Activated T-helper 2 cell treated with anti-CD3 and anti-CD28 coated beads, Interferon-gamma antibody, Interleukin-2, Interleukin-4, amounts not matched to agents 10 μg/mL and 5 μg/mL and 100 μg/mL, durations not matched to agents 14 hours and 24 hours and 36 hours (primary cell): ENCODE results near the gene KRTAP10-4. TPM values are rescaled to one million over a fixed set of nuclear protein-coding genes. Genes with fewer than 3 reads are reported as not detected.
"Not testable (repeated sequence)": the region's sequence is repeated elsewhere in the genome, so short reads cannot be mapped to it uniquely, and the experiment has no call there.

Source experiments
- DNase-seq: peaks from one replicate; pipeline ENCODE4 v3.0.0; 2021; ENCODE audit warnings: low spot score
- H3K27ac Mint-ChIP-seq: one replicate; pipeline ENCODE4 v1.8.0; 2021; ENCODE audit warnings: mixed read lengths
- H3K27me3 Mint-ChIP-seq: one replicate; pipeline ENCODE4 v1.8.0; 2021; ENCODE audit warnings: low read depth, mixed read lengths
- H3K36me3 Mint-ChIP-seq: one replicate; pipeline ENCODE4 v1.8.0; 2021; ENCODE audit warnings: low read depth, mixed read lengths
- H3K4me1 Mint-ChIP-seq: one replicate; pipeline ENCODE4 v1.8.0; 2021; ENCODE audit warnings: low read depth, mixed read lengths
- H3K4me3 Mint-ChIP-seq: one replicate; pipeline ENCODE4 v1.8.0; 2021; ENCODE audit warnings: low read depth, mild to moderate bottlenecking, moderate library complexity, mixed read lengths
- H3K9me3 Mint-ChIP-seq: one replicate; pipeline ENCODE4 v1.8.0; 2021; ENCODE audit warnings: mixed read lengths
- intact Hi-C: fragments of 100-400 bp; cut with micrococcal nuclease; formaldehyde crosslinking; loops from one replicate; pipeline ENCODE4 v1.15.1; 2023
- total RNA-seq: library from RNA; stranded (reverse); gene quantifications from 2 replicates; pipeline ENCODE4 v1.2.3, GENCODE V29; 2022

KRTAP10-4 gene
- total RNA-seq, 1 donor from 2014 or later, result not detected

DNA sequence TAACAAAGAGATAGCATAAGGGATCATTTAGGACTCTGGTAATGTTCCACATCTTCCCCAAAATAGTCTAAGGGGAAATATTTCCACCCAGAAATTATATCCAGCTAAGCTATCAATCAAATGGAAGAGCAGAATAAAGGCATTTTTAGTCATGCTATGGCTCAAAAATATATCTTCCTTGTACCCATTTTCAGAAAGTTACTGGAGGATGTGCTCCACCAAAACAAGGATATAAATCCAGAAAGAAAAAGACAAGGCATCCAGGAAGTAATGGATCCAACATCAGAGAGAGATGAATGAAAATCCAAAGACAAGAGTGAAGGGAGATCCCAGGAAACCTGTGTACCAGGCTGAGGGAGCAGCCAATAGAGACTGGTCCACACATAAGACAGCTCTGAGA, 35.7 kb downstream of the KRTAP10-4 start:
- no peak for DNase-seq
- Mint-ChIP-seq H3K27ac (no peak overlapping the region), H3K4me3 (no peak overlapping the region), H3K4me1 (no peaks in the 10 kb centered on the region), H3K27me3 (peaks cover 12% of the 10 kb centered on the region), H3K36me3 (no peaks in the 10 kb centered on the region), H3K9me3 (peaks cover 38% of the 10 kb centered on the region)
- intact Hi-C loops, result no loop called here

DNA sequence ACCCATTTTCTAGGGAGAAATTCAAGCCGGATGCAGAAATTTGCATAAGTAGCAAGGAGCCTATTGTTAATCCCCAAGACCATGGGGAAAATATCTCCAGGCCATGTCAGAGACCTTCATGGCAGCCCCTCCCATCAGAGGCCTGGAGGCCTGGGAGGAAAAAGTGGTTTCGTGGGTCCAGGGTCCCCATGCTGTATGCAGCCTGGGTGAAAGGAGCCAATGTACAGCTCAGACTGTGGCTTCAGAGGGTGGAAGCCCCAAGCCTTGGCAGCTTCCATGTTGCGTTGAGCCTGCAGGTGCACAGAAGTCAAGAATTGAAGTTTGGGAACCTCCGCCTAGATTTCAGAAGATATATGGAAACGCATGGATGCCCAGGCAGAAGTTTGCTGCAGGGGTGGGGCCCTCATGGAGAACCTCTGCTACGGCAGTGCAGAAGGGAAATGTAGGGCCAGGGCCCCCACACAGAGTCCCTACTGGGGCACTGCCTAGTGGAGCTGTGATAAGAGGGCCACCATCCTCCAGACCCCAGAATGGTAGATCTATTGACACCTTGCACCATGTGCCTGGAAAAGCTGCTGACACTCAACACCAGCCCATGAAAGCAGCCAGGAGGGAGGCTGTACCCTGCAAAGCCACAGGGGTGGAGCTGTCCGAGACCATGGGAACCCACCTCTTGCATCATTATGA, 36.8 kb downstream of the KRTAP10-4 start:
- peaks cover 38% of the 10 kb centered on the region for H3K9me3 Mint-ChIP-seq
- H3K27me3 Mint-ChIP-seq, H3K4me3 Mint-ChIP-seq: not testable (repeated sequence)

DNA sequence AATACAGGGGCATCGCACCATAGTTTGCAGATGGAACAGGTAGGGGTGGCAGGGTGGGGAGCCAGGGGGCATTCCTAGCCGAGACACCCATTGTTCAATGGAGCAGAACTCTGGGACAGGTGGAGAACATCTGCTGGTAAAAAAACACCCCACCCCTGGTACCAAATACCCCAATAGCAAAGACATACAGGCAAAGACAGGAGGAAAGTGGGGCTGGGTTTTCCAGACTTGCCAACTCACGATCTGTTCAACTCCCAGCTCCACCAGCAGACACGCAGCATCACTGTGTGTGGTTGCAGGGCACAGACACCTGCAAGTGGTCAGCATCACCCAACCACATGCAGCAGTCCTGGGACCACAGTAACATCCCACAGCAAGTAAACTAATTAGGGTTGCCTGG, 38.0 kb downstream of the KRTAP10-4 start:
- intact Hi-C loops, result no loop called here
- peaks cover 1% of the 10 kb centered on the region for H3K27me3 Mint-ChIP-seq
- H3K27ac Mint-ChIP-seq, result no peak overlapping the region
- H3K4me1 Mint-ChIP-seq, result no peaks in the 10 kb centered on the region
- no peaks in the 10 kb centered on the region for H3K36me3 Mint-ChIP-seq
- no peak for DNase-seq
- no peak overlapping the region for H3K4me3 Mint-ChIP-seq
- H3K9me3 Mint-ChIP-seq, result peaks cover 35% of the 10 kb centered on the region

More for the DNA sequence above, 36.8 kb downstream of the KRTAP10-4 start:
- H3K4me1 Mint-ChIP-seq, H3K27ac Mint-ChIP-seq, DNase-seq, intact Hi-C loops, H3K36me3 Mint-ChIP-seq: not testable (repeated sequence)

DNA sequence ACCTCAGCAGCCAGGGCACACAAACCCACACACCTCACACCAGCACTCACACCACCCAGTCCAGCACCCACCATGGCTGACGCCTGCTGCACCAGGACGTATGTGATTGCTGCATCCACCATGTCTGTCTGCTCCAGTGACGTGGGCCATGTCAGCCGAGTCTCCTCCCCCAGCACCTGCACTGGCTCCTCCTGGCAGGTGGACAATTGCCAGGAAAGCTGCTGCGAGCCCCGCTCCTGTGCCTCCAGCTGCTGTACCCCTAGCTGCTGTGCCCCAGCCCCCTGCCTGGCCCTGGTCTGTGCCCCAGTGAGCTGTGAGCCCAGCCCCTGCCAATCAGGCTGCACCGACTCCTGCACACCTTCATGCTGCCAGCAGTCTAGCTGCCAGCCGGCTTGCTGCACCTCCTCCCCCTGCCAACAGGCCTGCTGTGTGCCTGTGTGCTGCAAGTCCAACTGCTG, 38.5 kb downstream of the KRTAP10-4 start, which contains the start of gene KRTAP10-8:
Gene KRTAP10-8 (plus strand): TSS at position 51 of the 458 bp plus-strand sequence. CDS start 22 bp downstream, at position 73.
- DNase-seq, result no peak
- Mint-ChIP-seq H3K27ac (no peak within 1 kb of the TSS), H3K27me3 (no peaks in the 10 kb centered on the region), H3K36me3 (no peaks in the 10 kb centered on the region), H3K4me3 (no peak within 1 kb of the TSS), H3K4me1 (no peaks in the 10 kb centered on the region), H3K9me3 (peaks cover 34% of the 10 kb centered on the region)
- intact Hi-C loops, result no loop called here

DNA sequence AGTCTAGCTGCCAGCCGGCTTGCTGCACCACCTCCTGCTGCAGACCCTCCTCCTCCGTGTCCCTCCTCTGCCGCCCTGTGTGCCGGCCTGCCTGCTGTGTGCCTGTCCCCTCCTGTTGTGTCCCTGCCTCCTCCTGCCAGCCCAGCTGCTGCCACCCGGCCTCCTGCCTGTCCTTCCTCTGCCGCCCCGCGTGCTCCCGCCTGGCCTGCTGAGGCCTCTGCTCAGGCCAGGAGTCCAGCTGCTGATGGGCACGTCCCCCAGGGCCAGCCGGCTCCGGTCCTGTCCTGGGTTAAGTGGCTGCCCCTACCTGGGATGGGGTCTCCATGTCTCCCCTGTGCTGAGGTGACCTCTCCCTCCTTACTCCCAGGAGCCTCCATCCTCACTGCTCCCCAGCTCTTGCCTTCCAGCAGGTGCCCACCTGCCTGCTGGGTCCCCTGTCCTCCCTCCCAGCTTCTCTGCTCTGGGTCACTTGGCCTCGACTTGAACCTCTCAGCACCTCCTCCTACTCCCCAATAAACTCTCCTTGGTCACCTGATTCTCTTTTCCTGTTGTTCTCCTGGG, 39.2 kb downstream of the KRTAP10-4 start:
- no peak overlapping the region for H3K4me3 Mint-ChIP-seq
- intact Hi-C loops, result no loop called here
- no peak for DNase-seq
- H3K9me3 Mint-ChIP-seq, result peaks cover 34% of the 10 kb centered on the region
- H3K4me1 Mint-ChIP-seq, result no peaks in the 10 kb centered on the region
- H3K27ac Mint-ChIP-seq, result no peak overlapping the region
- H3K27me3 Mint-ChIP-seq, result no peaks in the 10 kb centered on the region
- no peaks in the 10 kb centered on the region for H3K36me3 Mint-ChIP-seq

DNA sequence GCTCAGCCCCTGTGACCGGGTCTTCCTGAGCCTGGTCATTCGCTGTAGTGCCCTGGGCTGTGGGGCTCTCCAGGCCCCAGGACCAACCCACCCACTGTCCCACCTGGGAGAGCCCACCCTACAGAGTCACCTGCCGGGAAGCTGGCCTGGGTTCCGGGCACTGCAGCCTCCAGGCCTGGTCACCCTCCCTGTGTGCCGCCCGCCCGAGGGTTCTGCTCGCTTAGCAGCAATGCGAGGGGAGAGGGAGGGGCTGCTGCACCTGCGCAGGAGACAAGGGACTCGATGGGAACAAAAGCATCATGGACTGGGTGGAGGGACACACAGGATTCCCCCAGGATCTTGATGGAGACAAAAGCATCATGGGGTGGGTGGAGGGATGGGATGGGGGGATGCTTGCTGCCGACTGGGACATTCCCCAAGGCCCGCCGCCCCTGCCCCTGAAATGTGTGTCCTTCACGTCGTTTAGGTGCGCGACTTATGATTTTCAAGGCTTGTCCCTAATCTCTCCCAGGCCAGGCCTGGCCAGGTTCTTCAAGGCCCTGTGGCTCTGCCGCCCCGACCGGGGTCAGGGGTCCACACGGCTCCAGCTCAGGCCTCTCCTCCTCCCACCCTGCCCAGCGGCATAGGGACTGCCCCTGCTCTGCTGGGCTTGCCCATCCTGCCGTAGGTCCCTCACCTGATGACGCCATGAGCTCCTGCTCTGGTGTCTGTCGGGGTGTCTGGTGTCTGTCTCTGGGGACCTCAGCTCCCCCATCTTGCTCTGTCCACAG, 40.0 kb downstream of the KRTAP10-4 start:
- no peak for DNase-seq
- no peak overlapping the region for H3K27ac Mint-ChIP-seq
- no peaks in the 10 kb centered on the region for H3K27me3 Mint-ChIP-seq
- peaks cover 36% of the 10 kb centered on the region for H3K9me3 Mint-ChIP-seq
- peaks cover under 1% of the 10 kb centered on the region for H3K4me1 Mint-ChIP-seq
- no peaks in the 10 kb centered on the region for H3K36me3 Mint-ChIP-seq
- intact Hi-C loops, result no loop called here
- no peak overlapping the region for H3K4me3 Mint-ChIP-seq

DNA sequence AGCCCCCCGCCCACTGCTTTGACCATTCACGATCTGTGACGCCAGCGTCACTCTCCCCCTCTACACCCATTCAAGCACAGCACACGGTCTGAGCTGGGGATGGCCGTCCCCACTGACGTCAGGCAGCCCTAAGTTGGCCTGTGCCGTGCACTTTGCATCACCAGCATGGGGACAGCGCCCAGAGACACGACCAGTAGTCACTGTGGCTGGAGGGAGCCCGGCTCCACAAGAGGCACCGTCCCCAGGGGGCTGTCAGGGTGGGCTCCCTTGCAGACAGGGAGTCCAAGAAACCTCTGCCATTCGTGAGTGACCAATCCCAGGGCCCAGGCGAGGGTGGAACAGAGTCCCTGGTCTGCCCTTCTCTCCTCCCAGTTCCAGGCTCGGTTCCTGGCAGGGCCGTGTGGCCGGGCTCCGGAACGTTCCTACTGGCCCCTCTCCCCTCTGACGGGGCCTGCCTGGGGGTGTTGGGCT, 40.7 kb downstream of the KRTAP10-4 start:
- Mint-ChIP-seq H3K27me3 (no peaks in the 10 kb centered on the region), H3K36me3 (peaks cover 6% of the 10 kb centered on the region), H3K27ac (no peak overlapping the region), H3K4me1 (peaks cover 7% of the 10 kb centered on the region), H3K4me3 (no peak overlapping the region), H3K9me3 (peaks cover 37% of the 10 kb centered on the region)
- DNase-seq, result no peak
- intact Hi-C loops, result no loop called here

DNA sequence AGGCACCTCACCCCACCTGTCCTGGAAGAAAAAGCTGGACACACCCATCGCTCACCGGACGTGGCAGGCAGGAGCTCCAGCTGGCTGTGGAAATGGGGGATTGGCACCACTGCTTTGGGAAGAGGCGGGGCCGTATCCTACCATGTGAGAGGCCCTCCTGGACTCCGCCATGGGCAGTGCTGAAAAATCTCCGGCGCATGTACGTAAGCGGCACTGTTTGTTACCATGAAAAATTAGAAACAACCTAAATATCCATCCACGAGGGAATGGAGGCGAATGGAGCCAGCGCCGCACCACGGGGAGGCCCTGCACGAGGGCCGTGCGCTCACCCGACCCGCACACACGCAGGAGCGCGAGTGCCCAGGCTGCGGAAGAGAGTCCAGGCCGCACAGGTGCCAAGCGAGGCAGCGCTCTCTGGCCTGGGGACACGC, 41.4 kb downstream of the KRTAP10-4 start:
- DNase-seq, result no peak
- Mint-ChIP-seq H3K4me1 (peaks cover 8% of the 10 kb centered on the region), H3K27ac (no peak overlapping the region), H3K9me3 (peaks cover 37% of the 10 kb centered on the region), H3K27me3 (no peaks in the 10 kb centered on the region), H3K4me3 (no peak overlapping the region), H3K36me3 (peaks cover 14% of the 10 kb centered on the region)
- intact Hi-C loops, result no loop called here

DNA sequence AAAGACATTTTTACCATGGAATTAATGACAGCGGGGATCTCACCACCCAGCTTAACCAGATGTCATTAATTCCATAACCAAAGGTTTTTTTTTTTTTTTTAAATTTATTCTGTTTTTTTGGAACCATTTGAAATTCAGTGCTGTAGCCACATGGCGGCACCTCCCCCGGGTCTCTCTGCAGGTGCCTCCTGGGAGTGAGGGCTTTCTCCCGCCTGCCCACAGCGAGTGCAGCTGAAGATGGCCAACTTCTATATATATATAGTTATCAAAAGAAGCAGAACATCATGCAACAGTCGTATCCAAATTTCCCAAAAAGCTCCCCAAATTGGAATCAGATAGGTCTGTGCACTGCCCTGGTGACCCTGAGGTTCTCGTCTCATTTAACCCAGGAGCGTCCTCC, 41.9 kb downstream of the KRTAP10-4 start:
- DNase-seq, result no peak
- Mint-ChIP-seq H3K9me3 (peaks cover 37% of the 10 kb centered on the region), H3K27me3 (no peaks in the 10 kb centered on the region), H3K36me3 (peaks cover 17% of the 10 kb centered on the region), H3K27ac (no peak overlapping the region), H3K4me3 (no peak overlapping the region), H3K4me1 (peaks cover 8% of the 10 kb centered on the region)
- intact Hi-C loops, result no loop called here

DNA sequence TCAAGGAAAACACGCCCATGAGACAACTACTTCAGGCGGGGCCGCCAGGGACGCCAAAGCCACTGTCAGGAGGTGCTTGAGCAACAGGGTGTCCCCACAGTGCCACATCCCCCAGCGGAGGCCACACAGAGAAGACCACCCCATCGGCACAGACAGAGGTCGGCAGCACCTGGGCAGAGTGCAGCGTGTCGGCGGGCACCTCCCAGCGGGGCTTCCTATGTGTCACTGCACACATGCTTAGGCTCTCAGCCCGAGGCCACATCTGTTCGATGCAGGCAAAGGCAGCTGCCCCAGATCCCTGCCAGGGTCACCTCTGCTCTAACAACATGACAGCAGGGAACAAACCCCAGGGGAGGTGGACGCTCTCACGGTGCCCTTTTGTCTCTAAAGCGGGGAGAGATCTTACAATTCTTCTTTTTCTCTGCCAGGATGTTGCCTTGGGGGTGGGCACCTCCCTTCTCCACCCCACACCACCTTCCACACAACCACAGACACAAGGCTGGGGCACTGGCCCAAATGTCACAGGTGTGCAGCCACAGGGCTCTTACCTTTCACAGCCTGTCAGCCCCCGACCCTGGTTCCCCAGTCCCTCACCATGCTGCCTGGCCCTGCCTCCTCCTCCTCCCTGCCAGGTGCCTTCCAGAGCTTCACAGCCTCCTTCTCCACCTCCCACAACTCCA, 42.5 kb downstream of the KRTAP10-4 start:
- H3K4me1 Mint-ChIP-seq, result peaks cover 8% of the 10 kb centered on the region
- peaks cover 22% of the 10 kb centered on the region for H3K36me3 Mint-ChIP-seq
- H3K9me3 Mint-ChIP-seq, result peaks cover 36% of the 10 kb centered on the region
- no peaks in the 10 kb centered on the region for H3K27me3 Mint-ChIP-seq
- DNase-seq, result no peak
- H3K27ac Mint-ChIP-seq, result no peak overlapping the region
- H3K4me3 Mint-ChIP-seq, result no peak overlapping the region
- intact Hi-C loops, result no loop called here

DNA sequence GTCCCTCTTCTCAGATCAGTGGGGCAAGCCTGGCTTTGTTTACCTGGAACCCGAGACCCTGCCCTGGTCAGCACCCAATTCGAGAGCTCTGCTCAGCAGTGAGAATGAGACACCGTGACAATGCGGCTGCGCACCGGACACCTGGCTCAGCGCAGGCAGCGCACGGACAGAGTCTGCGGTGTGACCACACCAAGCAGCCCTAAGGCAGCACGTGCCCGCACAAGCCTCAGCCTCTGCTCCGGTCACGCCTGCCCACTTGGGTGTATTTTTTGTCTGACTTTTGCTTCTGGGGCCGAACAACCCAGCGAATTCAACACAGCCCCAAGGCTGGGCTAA, 43.0 kb downstream of the KRTAP10-4 start:
- intact Hi-C loops, result no loop called here
- Mint-ChIP-seq H3K4me3 (no peak overlapping the region), H3K9me3 (peaks cover 31% of the 10 kb centered on the region), H3K27ac (no peak overlapping the region), H3K27me3 (no peaks in the 10 kb centered on the region), H3K4me1 (peaks cover 8% of the 10 kb centered on the region), H3K36me3 (peaks cover 22% of the 10 kb centered on the region)
- DNase-seq, result no peak

DNA sequence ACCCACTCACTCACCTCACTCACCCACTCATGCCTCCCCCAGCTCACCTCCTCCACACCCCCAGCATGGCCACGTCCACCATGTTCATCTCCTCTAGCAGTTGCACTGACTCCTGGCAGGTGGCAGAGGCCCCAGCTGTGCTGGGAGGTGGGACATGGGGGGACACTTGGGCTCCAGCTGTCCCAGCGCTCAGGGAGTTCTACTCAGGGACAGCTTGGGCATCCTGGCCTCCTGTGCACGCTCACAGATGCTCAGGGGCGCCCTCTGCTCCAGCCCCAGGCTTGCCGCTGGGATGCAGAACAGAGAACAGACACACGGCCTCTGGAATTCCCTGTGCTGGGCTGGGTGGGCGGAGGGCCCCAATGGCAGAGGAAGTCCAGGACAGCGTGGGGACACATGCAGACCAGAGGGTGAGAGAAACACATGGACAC, 43.6 kb downstream of the KRTAP10-4 start:
- intact Hi-C loops, result no loop called here
- no peak for DNase-seq
- H3K36me3 Mint-ChIP-seq, result peaks cover 22% of the 10 kb centered on the region
- no peak overlapping the region for H3K4me3 Mint-ChIP-seq
- H3K27me3 Mint-ChIP-seq, result no peaks in the 10 kb centered on the region
- H3K9me3 Mint-ChIP-seq, result peaks cover 30% of the 10 kb centered on the region
- H3K4me1 Mint-ChIP-seq, result peaks cover 8% of the 10 kb centered on the region
- no peak overlapping the region for H3K27ac Mint-ChIP-seq
